Activated CD4-positive, alpha-beta memory T cell treated with anti-CD3 and anti-CD28 coated beads, Interleukin-2, amount 10 ng/mL, durations not matched to agents 7 days and 5 days (primary cell): ENCODE data around the gene COL5A3. TPM values are rescaled to one million over a fixed set of nuclear protein-coding genes. Genes with fewer than 3 reads are reported as not detected.
A peak's percentile ranks its signal among the peaks of the same experiment; 100 is the strongest.

Experiments used
- CTCF ChIA-PET: fragments of 350-600 bp; sonication (Branson Sonifier 250); formaldehyde crosslinking; loops from one replicate; lab custom pipeline; 2021; ENCODE audit warnings: antibody characterized with exemption, inconsistent platforms; lab: Charles Lee
- POLR2A ChIA-PET: fragments of 350-600 bp; sonication (Branson Sonifier 250); formaldehyde crosslinking; loops from one replicate; lab custom pipeline; 2021; ENCODE audit warnings: antibody characterized with exemption; lab: Charles Lee
- DNase-seq: peaks from one replicate; pipeline ENCODE4 v3.0.0-alpha.2; 2020
- H3K27ac Mint-ChIP-seq: one replicate; pipeline ENCODE4 v1.8.0; 2021; ENCODE audit warnings: mild to moderate bottlenecking, mixed read lengths
- H3K27me3 Mint-ChIP-seq: one replicate; pipeline ENCODE4 v1.8.0; 2021; ENCODE audit warnings: mixed read lengths
- H3K36me3 Mint-ChIP-seq: one replicate; pipeline ENCODE4 v1.8.0; 2021; ENCODE audit warnings: low read depth, mixed read lengths
- H3K4me1 Mint-ChIP-seq: one replicate; pipeline ENCODE4 v1.8.0; 2021; ENCODE audit warnings: mixed read lengths
- H3K4me3 Mint-ChIP-seq: one replicate; pipeline ENCODE4 v1.8.0; 2021; ENCODE audit warnings: mild to moderate bottlenecking, mixed read lengths
- H3K9me3 Mint-ChIP-seq: one replicate; pipeline ENCODE4 v1.8.0; 2021; ENCODE audit warnings: mixed read lengths
- total RNA-seq, 2 experiments: library from RNA; stranded (reverse); gene quantifications; one replicate each; pipeline ENCODE4 v1.2.3, GENCODE V29; 2021

COL5A3 gene
- 1 to 10 TPM; 1.1 TPM for total RNA-seq

- H3K36me3 Mint-ChIP-seq, result no peaks in the 10 kb centered on the region
- POLR2A ChIA-PET, result no interaction called here
- no peaks in the 10 kb centered on the region for H3K9me3 Mint-ChIP-seq
- peaks cover 50% of the 10 kb centered on the region for H3K27me3 Mint-ChIP-seq
- H3K4me1 Mint-ChIP-seq, result peaks cover 24% of the 10 kb centered on the region
- no peak within 1 kb of the TSS for H3K27ac Mint-ChIP-seq
- CTCF ChIA-PET, result interaction anchor here (1.2 to 1.5 kb wide), 2 partner anchors 10 to 17 kb away, joined by 4 read pairs; no protein-coding TSS in a partner anchor
- no peak for DNase-seq
- H3K4me3 Mint-ChIP-seq, result no peak within 1 kb of the TSS
Measured at GRCh38 chr19:10010247-10010691, at the start of gene COL5A3. COL5A3 (minus strand) TSS chr19:10010504; CDS start chr19:10010385, 119 bp downstream.

- H3K9me3 Mint-ChIP-seq, result no peaks in the 10 kb centered on the region
- H3K4me1 Mint-ChIP-seq, result no peaks in the 10 kb centered on the region
- no peak overlapping the region for H3K27ac Mint-ChIP-seq
- no peak for DNase-seq
- ChIA-PET POLR2A (no interaction called here), CTCF (no interaction called here)
- no peak overlapping the region for H3K4me3 Mint-ChIP-seq
- H3K36me3 Mint-ChIP-seq, result no peaks in the 10 kb centered on the region
- no peaks in the 10 kb centered on the region for H3K27me3 Mint-ChIP-seq
Measured at GRCh38 chr19:10052602-10053360, 42.5 kb upstream of the COL5A3 start.

- Mint-ChIP-seq H3K4me1 (no peaks in the 10 kb centered on the region), H3K9me3 (no peaks in the 10 kb centered on the region), H3K4me3 (no peak overlapping the region), H3K36me3 (no peaks in the 10 kb centered on the region), H3K27ac (no peak overlapping the region), H3K27me3 (peaks cover 4% of the 10 kb centered on the region)
- POLR2A ChIA-PET, result no interaction called here
- CTCF ChIA-PET, result no interaction called here
- no peak for DNase-seq
Measured at GRCh38 chr19:10049626-10050025, 39.3 kb upstream of the COL5A3 start.

GRCh38 chr19:10045371-10045770, 35.1 kb upstream of the COL5A3 start:
- Mint-ChIP-seq H3K4me1 (no peaks in the 10 kb centered on the region), H3K27me3 (peaks cover 13% of the 10 kb centered on the region), H3K4me3 (no peak overlapping the region), H3K27ac (no peak overlapping the region), H3K36me3 (no peaks in the 10 kb centered on the region), H3K9me3 (no peaks in the 10 kb centered on the region)
- DNase-seq, result no peak
- POLR2A ChIA-PET, result no interaction called here
- CTCF ChIA-PET, result interaction anchor here (1.6 kb wide), 1 partner anchor 18 kb away, joined by 3 read pairs; no protein-coding TSS in a partner anchor

- no peaks in the 10 kb centered on the region for H3K36me3 Mint-ChIP-seq
- H3K27me3 Mint-ChIP-seq, result peaks cover 13% of the 10 kb centered on the region
- DNase-seq, result no peak
- ChIA-PET POLR2A (no interaction called here), CTCF (interaction anchor here (1.6 kb wide), 1 partner anchor 17 kb away, joined by 3 read pairs; no protein-coding TSS in a partner anchor)
- H3K4me1 Mint-ChIP-seq, result no peaks in the 10 kb centered on the region
- no peaks in the 10 kb centered on the region for H3K9me3 Mint-ChIP-seq
- no peak overlapping the region for H3K27ac Mint-ChIP-seq
- H3K4me3 Mint-ChIP-seq, result no peak overlapping the region
Measured at GRCh38 chr19:10044390-10044789, 34.1 kb upstream of the COL5A3 start.

- CTCF ChIA-PET, result interaction anchor here (1.6 kb wide), 1 partner anchor 16 kb away, joined by 3 read pairs; no protein-coding TSS in a partner anchor
- Mint-ChIP-seq H3K27me3 (peaks cover 13% of the 10 kb centered on the region), H3K4me3 (no peak overlapping the region), H3K36me3 (no peaks in the 10 kb centered on the region), H3K4me1 (no peaks in the 10 kb centered on the region), H3K9me3 (no peaks in the 10 kb centered on the region), H3K27ac (no peak overlapping the region)
- POLR2A ChIA-PET, result no interaction called here
- no peak for DNase-seq
Measured at GRCh38 chr19:10043286-10043927, 33.1 kb upstream of the COL5A3 start.

GRCh38 chr19:10037809-10038208, 27.5 kb upstream of the COL5A3 start:
- ChIA-PET CTCF (interaction anchor here (2.9 kb wide), 1 partner anchor 10 kb away, joined by 8 read pairs; no protein-coding TSS in a partner anchor), POLR2A (no interaction called here)
- Mint-ChIP-seq H3K36me3 (no peaks in the 10 kb centered on the region), H3K4me1 (no peaks in the 10 kb centered on the region), H3K27ac (no peak overlapping the region), H3K9me3 (no peaks in the 10 kb centered on the region), H3K4me3 (no peak overlapping the region), H3K27me3 (peaks cover 12% of the 10 kb centered on the region)
- DNase-seq, result no peak

- ChIA-PET POLR2A (no interaction called here), CTCF (interaction anchor here (2.9 kb wide), 1 partner anchor 10 kb away, joined by 8 read pairs; no protein-coding TSS in a partner anchor)
- DNase-seq, result no peak
Measured at GRCh38 chr19:10037367-10037766, 27.1 kb upstream of the COL5A3 start.

GRCh38 chr19:10036601-10037071, 26.3 kb upstream of the COL5A3 start:
- H3K9me3 Mint-ChIP-seq, result no peaks in the 10 kb centered on the region
- peaks cover 15% of the 10 kb centered on the region for H3K27me3 Mint-ChIP-seq
- no peaks in the 10 kb centered on the region for H3K4me1 Mint-ChIP-seq
- ChIA-PET CTCF (interaction anchor here (2.9 kb wide), 1 partner anchor 9 kb away, joined by 8 read pairs; no protein-coding TSS in a partner anchor), POLR2A (no interaction called here)
- H3K4me3 Mint-ChIP-seq, result no peak overlapping the region
- DNase-seq, result no peak
- no peak overlapping the region for H3K27ac Mint-ChIP-seq
- no peaks in the 10 kb centered on the region for H3K36me3 Mint-ChIP-seq

More at GRCh38 chr19:10037367-10037766, 27.1 kb upstream of the COL5A3 start:
- no peaks in the 10 kb centered on the region for H3K4me1 Mint-ChIP-seq
- peaks cover 12% of the 10 kb centered on the region for H3K27me3 Mint-ChIP-seq
- H3K36me3 Mint-ChIP-seq, result no peaks in the 10 kb centered on the region
- no peak overlapping the region for H3K4me3 Mint-ChIP-seq
- H3K27ac Mint-ChIP-seq, result no peak overlapping the region
- H3K9me3 Mint-ChIP-seq, result no peaks in the 10 kb centered on the region

GRCh38 chr19:10033614-10034013, 23.3 kb upstream of the COL5A3 start:
- Mint-ChIP-seq H3K27ac (no peak overlapping the region), H3K27me3 (peaks cover 15% of the 10 kb centered on the region), H3K9me3 (no peaks in the 10 kb centered on the region), H3K4me1 (no peaks in the 10 kb centered on the region), H3K36me3 (no peaks in the 10 kb centered on the region), H3K4me3 (no peak overlapping the region)
- ChIA-PET POLR2A (no interaction called here), CTCF (interaction anchor here (0.6 kb wide), 1 partner anchor 34 kb away, joined by 4 read pairs; no protein-coding TSS in a partner anchor)
- DNase-seq, result no peak

GRCh38 chr19:10027158-10027997, 17.1 kb upstream of the COL5A3 start:
- Mint-ChIP-seq H3K9me3 (no peaks in the 10 kb centered on the region), H3K36me3 (no peaks in the 10 kb centered on the region), H3K27ac (no peak overlapping the region), H3K27me3 (peaks cover 13% of the 10 kb centered on the region), H3K4me1 (no peaks in the 10 kb centered on the region), H3K4me3 (no peak overlapping the region)
- ChIA-PET POLR2A (no interaction called here), CTCF (interaction anchor here (0.6 to 1.9 kb wide), 18 partner anchors 8 to 165 kb away, joined by 3 to 45 read pairs (median 4); partner anchors contain the start of gene COL5A3)
- peak; percentile 80 for DNase-seq

GRCh38 chr19:10026744-10027143, 16.4 kb upstream of the COL5A3 start:
- DNase-seq, result no peak
- peaks cover 9% of the 10 kb centered on the region for H3K27me3 Mint-ChIP-seq
- ChIA-PET CTCF (interaction anchor here (0.6 to 1.9 kb wide), 12 partner anchors 9 to 145 kb away, joined by 3 to 45 read pairs (median 4); no protein-coding TSS in a partner anchor), POLR2A (no interaction called here)
- no peak overlapping the region for H3K4me3 Mint-ChIP-seq
- no peak overlapping the region for H3K27ac Mint-ChIP-seq
- no peaks in the 10 kb centered on the region for H3K36me3 Mint-ChIP-seq
- no peaks in the 10 kb centered on the region for H3K4me1 Mint-ChIP-seq
- no peaks in the 10 kb centered on the region for H3K9me3 Mint-ChIP-seq
